ENCODE results near the gene PGP.

DNA sequence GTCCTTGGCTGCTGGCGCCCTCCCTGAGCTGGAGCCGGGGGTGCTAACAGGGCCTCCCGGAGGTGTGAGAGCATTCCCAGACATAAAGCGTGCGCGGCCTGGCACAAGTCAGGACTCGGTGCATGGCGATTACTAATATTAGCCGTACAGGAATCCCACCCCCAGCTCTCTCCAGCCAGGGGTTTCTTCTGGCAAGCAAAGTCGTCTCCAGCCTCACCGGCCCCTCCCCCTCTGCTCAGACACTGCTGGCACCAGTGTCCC, 23.3 kb downstream of the PGP start:
- TF ChIP-seq, protein P1, sequence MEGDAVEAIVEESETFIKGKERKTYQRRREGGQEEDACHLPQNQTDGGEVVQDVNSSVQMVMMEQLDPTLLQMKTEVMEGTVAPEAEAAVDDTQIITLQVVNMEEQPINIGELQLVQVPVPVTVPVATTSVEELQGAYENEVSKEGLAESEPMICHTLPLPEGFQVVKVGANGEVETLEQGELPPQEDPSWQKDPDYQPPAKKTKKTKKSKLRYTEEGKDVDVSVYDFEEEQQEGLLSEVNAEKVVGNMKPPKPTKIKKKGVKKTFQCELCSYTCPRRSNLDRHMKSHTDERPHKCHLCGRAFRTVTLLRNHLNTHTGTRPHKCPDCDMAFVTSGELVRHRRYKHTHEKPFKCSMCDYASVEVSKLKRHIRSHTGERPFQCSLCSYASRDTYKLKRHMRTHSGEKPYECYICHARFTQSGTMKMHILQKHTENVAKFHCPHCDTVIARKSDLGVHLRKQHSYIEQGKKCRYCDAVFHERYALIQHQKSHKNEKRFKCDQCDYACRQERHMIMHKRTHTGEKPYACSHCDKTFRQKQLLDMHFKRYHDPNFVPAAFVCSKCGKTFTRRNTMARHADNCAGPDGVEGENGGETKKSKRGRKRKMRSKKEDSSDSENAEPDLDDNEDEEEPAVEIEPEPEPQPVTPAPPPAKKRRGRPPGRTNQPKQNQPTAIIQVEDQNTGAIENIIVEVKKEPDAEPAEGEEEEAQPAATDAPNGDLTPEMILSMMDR (IDR thresholded peaks at IDR 0.05; ENCODE audit: insufficient read depth, low read length, poor library complexity, severe bottlenecking): no peak
- TF ChIP-seq EZH2phosphoT487 (conservative IDR thresholded peaks at IDR 0.05; ENCODE audit: low read length): no peak
